Measurements from ENCODE around the gene C1orf35. TPM values are rescaled to one million over a fixed set of nuclear protein-coding genes. Genes with fewer than 3 reads are reported as not detected.
A peak's percentile ranks its signal among the peaks of the same experiment; 100 is the strongest.

Gene C1orf35
- total and polyA plus RNA-seq, 2 experiments from 2014 or later = 14.0 to 67.6 TPM

DNA sequence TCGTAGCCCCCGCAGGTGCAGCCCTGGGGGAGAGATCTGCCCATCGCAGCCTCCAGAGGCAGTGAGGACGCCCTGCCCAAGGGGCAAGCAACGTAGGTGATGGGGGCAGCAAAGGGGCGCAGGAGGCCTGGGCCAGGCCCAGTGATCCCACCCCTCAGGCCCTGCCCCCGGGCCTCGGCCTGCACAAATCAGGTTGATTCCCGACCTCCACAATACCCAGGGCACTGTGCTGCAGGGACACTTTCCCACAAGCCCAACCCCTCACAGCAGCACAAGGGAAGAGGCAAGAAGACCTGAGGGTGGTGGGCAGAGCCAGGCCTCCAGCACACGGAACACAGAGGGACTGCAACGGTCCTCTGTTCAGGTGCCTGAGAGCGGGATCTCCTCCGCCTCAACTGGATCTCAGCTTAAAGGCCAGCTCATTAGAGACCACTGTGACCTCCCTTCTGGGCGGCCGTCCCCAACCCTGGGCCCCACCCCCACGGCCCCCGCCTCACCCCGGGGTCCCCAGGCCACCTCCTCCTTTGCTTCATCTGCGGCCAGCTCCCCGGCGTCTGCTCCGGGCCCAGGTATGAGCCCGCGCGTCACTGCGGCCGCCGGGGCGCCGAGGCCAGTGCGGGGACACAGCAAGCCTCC is 21.4 kb downstream of the C1orf35 start (continued):
- TF ChIP-seq, protein P1, sequence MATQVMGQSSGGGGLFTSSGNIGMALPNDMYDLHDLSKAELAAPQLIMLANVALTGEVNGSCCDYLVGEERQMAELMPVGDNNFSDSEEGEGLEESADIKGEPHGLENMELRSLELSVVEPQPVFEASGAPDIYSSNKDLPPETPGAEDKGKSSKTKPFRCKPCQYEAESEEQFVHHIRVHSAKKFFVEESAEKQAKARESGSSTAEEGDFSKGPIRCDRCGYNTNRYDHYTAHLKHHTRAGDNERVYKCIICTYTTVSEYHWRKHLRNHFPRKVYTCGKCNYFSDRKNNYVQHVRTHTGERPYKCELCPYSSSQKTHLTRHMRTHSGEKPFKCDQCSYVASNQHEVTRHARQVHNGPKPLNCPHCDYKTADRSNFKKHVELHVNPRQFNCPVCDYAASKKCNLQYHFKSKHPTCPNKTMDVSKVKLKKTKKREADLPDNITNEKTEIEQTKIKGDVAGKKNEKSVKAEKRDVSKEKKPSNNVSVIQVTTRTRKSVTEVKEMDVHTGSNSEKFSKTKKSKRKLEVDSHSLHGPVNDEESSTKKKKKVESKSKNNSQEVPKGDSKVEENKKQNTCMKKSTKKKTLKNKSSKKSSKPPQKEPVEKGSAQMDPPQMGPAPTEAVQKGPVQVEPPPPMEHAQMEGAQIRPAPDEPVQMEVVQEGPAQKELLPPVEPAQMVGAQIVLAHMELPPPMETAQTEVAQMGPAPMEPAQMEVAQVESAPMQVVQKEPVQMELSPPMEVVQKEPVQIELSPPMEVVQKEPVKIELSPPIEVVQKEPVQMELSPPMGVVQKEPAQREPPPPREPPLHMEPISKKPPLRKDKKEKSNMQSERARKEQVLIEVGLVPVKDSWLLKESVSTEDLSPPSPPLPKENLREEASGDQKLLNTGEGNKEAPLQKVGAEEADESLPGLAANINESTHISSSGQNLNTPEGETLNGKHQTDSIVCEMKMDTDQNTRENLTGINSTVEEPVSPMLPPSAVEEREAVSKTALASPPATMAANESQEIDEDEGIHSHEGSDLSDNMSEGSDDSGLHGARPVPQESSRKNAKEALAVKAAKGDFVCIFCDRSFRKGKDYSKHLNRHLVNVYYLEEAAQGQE (IDR thresholded peaks at IDR 0.05; ENCODE audit: unreplicated experiment) = no peak
- TF ChIP-seq NANOG (IDR thresholded peaks at IDR 0.05; ENCODE audit: borderline replicate concordance) (no peak), CREB1 (CRISPR knock-in tag; IDR thresholded peaks at IDR 0.05; ENCODE audit: low read depth) (no peak)
- TF ChIP-seq, protein P2, sequence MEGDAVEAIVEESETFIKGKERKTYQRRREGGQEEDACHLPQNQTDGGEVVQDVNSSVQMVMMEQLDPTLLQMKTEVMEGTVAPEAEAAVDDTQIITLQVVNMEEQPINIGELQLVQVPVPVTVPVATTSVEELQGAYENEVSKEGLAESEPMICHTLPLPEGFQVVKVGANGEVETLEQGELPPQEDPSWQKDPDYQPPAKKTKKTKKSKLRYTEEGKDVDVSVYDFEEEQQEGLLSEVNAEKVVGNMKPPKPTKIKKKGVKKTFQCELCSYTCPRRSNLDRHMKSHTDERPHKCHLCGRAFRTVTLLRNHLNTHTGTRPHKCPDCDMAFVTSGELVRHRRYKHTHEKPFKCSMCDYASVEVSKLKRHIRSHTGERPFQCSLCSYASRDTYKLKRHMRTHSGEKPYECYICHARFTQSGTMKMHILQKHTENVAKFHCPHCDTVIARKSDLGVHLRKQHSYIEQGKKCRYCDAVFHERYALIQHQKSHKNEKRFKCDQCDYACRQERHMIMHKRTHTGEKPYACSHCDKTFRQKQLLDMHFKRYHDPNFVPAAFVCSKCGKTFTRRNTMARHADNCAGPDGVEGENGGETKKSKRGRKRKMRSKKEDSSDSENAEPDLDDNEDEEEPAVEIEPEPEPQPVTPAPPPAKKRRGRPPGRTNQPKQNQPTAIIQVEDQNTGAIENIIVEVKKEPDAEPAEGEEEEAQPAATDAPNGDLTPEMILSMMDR (conservative IDR thresholded peaks at IDR 0.05; ENCODE audit: low read depth in 2 of 2) = no peak

DNA sequence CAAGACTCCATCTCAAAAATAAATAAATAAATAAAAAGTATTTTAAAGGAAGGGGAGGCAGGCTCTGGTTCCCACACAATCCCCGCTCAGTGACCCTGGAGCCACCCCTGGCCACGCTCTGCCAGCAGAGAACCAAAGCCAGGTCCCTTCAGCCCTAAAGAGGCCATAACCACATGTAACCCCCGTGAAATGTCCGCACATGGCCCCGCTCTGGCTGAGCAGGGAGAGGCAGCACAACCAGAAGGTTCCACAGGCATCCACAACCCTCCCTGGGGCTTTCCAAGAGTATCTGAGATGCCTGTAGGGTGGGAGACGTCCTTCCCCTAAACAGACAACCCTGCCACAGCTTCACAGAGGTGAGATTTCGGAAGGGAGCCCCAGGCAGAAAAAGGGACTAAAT is 22.0 kb downstream of the C1orf35 start:
- peaks cover 28% of the 10 kb centered on the region for H3K4me1 ChIP-seq (ENCODE audit: insufficient read depth)
- H3K36me3 ChIP-seq (ENCODE audit: insufficient read depth) = no peaks in the 10 kb centered on the region
- Mint-ChIP-seq H3K4me3 (peak overlapping the region; percentile 73), H3K4me1 (peaks cover 29% of the 10 kb centered on the region), H3K9me3 (no peaks in the 10 kb centered on the region), H3K27me3 (ENCODE audit: insufficient read depth, low read depth, poor library complexity) (peaks cover 46% of the 10 kb centered on the region), H3K36me3 (ENCODE audit: low read depth) (peaks cover 13% of the 10 kb centered on the region; the same call in 1 of the 3 replicates), H3K27ac (no peak overlapping the region)
- DNase-seq (ENCODE audit: low spot score) (no peak), ATAC-seq (no peak)
- H2AFZ ChIP-seq = no peak overlapping the region
- H3K27me3 ChIP-seq (ENCODE audit: insufficient read depth) = peaks cover 57% of the 10 kb centered on the region
- peaks cover 34% of the 10 kb centered on the region for H3K79me2 ChIP-seq (replicated peaks; ENCODE audit: insufficient read depth)
- no peak overlapping the region for H3K27ac ChIP-seq (ENCODE audit: low read depth)
- no peaks in the 10 kb centered on the region for H3K9me2 ChIP-seq (ENCODE audit: insufficient read depth)
- H3K4me3 ChIP-seq = peak overlapping the region; percentile 93
- H3K4me2 ChIP-seq = peak overlapping the region; percentile 90
- no peaks in the 10 kb centered on the region for H3F3A ChIP-seq (replicated peaks; ENCODE audit: low read depth)
- H4K20me1 ChIP-seq (replicated peaks; ENCODE audit: insufficient read depth) = peaks cover 29% of the 10 kb centered on the region
- TF ChIP-seq, protein P3, sequence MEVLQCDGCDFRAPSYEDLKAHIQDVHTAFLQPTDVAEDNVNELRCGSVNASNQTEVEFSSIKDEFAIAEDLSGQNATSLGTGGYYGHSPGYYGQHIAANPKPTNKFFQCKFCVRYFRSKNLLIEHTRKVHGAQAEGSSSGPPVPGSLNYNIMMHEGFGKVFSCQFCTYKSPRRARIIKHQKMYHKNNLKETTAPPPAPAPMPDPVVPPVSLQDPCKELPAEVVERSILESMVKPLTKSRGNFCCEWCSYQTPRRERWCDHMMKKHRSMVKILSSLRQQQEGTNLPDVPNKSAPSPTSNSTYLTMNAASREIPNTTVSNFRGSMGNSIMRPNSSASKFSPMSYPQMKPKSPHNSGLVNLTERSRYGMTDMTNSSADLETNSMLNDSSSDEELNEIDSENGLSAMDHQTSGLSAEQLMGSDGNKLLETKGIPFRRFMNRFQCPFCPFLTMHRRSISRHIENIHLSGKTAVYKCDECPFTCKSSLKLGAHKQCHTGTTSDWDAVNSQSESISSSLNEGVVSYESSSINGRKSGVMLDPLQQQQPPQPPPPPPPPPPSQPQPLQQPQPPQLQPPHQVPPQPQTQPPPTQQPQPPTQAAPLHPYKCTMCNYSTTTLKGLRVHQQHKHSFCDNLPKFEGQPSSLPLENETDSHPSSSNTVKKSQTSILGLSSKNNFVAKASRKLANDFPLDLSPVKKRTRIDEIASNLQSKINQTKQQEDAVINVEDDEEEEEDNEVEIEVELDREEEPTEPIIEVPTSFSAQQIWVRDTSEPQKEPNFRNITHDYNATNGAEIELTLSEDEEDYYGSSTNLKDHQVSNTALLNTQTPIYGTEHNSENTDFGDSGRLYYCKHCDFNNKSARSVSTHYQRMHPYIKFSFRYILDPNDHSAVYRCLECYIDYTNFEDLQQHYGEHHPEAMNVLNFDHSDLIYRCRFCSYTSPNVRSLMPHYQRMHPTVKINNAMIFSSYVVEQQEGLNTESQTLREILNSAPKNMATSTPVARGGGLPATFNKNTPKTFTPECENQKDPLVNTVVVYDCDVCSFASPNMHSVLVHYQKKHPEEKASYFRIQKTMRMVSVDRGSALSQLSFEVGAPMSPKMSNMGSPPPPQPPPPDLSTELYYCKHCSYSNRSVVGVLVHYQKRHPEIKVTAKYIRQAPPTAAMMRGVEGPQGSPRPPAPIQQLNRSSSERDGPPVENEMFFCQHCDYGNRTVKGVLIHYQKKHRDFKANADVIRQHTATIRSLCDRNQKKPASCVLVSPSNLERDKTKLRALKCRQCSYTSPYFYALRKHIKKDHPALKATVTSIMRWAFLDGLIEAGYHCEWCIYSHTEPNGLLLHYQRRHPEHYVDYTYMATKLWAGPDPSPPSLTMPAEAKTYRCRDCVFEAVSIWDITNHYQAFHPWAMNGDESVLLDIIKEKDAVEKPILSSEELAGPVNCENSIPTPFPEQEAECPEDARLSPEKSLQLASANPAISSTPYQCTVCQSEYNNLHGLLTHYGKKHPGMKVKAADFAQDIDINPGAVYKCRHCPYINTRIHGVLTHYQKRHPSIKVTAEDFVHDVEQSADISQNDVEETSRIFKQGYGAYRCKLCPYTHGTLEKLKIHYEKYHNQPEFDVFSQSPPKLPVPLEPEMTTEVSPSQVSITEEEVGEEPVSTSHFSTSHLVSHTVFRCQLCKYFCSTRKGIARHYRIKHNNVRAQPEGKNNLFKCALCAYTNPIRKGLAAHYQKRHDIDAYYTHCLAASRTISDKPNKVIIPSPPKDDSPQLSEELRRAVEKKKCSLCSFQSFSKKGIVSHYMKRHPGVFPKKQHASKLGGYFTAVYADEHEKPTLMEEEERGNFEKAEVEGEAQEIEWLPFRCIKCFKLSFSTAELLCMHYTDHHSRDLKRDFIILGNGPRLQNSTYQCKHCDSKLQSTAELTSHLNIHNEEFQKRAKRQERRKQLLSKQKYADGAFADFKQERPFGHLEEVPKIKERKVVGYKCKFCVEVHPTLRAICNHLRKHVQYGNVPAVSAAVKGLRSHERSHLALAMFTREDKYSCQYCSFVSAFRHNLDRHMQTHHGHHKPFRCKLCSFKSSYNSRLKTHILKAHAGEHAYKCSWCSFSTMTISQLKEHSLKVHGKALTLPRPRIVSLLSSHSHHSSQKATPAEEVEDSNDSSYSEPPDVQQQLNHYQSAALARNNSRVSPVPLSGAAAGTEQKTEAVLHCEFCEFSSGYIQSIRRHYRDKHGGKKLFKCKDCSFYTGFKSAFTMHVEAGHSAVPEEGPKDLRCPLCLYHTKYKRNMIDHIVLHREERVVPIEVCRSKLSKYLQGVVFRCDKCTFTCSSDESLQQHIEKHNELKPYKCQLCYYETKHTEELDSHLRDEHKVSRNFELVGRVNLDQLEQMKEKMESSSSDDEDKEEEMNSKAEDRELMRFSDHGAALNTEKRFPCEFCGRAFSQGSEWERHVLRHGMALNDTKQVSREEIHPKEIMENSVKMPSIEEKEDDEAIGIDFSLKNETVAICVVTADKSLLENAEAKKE (CRISPR knock-in tag; IDR thresholded peaks at IDR 0.05) = no peak
- no peak for TF ChIP-seq ZNF114 (CRISPR knock-in tag; IDR thresholded peaks at IDR 0.05)
- no peak for TF ChIP-seq EZH2phosphoT487 (IDR thresholded peaks at IDR 0.05; ENCODE audit: unreplicated experiment)
- TF ChIP-seq STAT1 (IDR thresholded peaks at IDR 0.05; ENCODE audit: unreplicated experiment) = no peak
- TF ChIP-seq POLR2AphosphoS5 (IDR thresholded peaks at IDR 0.05; ENCODE audit: low read depth) = no peak
- no peak for TF ChIP-seq NANOG (IDR thresholded peaks at IDR 0.05; ENCODE audit: borderline replicate concordance)
- no peak for TF ChIP-seq CREB1 (CRISPR knock-in tag; IDR thresholded peaks at IDR 0.05; ENCODE audit: low read depth)
- TF ChIP-seq ZNF331 (CRISPR knock-in tag; IDR thresholded peaks at IDR 0.05; ENCODE audit: low read depth) = no peak
- no peak for TF ChIP-seq JUNB (IDR thresholded peaks at IDR 0.05; ENCODE audit: unreplicated experiment)
